ENCODE data around the gene TMEM150A.
"Not testable (repeated sequence)": the region's sequence is repeated elsewhere in the genome, so short reads cannot be mapped to it uniquely, and the experiment has no call there.

Gene TMEM150A

GRCh38 chr2:85635011-85635410 lies 32.5 kb upstream of the TMEM150A start:
- H3K4me1 ChIP-seq (ENCODE audit: control insufficient read depth, insufficient read depth, low read length): no peaks in the 10 kb centered on the region
- no peaks in the 10 kb centered on the region for H3K27me3 ChIP-seq (ENCODE audit: control insufficient read depth, insufficient read depth, low read length)
- no peaks in the 10 kb centered on the region for H3K9me3 ChIP-seq (ENCODE audit: control insufficient read depth, low read length)
- H3K9ac ChIP-seq (ENCODE audit: low read length): no peak overlapping the region
- H3K36me3 ChIP-seq (ENCODE audit: control insufficient read depth, insufficient read depth, low read length): no peaks in the 10 kb centered on the region
- no peak overlapping the region for H3K4me3 ChIP-seq (ENCODE audit: low read length)

- H3K27me3 ChIP-seq (ENCODE audit: control insufficient read depth, insufficient read depth, low read length): no peaks in the 10 kb centered on the region
Observed at GRCh38 chr2:85631316-85631715, 28.8 kb upstream of the TMEM150A start.

GRCh38 chr2:85628658-85629057 lies 26.2 kb upstream of the TMEM150A start:
- H3K4me1 ChIP-seq (ENCODE audit: control insufficient read depth, insufficient read depth, low read length): no peaks in the 10 kb centered on the region
- no peaks in the 10 kb centered on the region for H3K27me3 ChIP-seq (ENCODE audit: control insufficient read depth, insufficient read depth, low read length)
- no peak overlapping the region for H3K9ac ChIP-seq (ENCODE audit: low read length)
- peaks cover 8% of the 10 kb centered on the region for H3K36me3 ChIP-seq (ENCODE audit: control insufficient read depth, insufficient read depth, low read length)
- H3K9me3 ChIP-seq (ENCODE audit: control insufficient read depth, low read length): no peaks in the 10 kb centered on the region
- no peak overlapping the region for H3K4me3 ChIP-seq (ENCODE audit: low read length)

More at GRCh38 chr2:85631316-85631715, 28.8 kb upstream of the TMEM150A start:
- Histone ChIP-seq H3K9me3 (ENCODE audit: control insufficient read depth, low read length) (no peaks in the 10 kb centered on the region), H3K36me3 (ENCODE audit: control insufficient read depth, insufficient read depth, low read length) (no peaks in the 10 kb centered on the region), H3K4me1 (ENCODE audit: control insufficient read depth, insufficient read depth, low read length) (no peaks in the 10 kb centered on the region), H3K9ac (ENCODE audit: low read length) (no peak overlapping the region), H3K4me3 (ENCODE audit: low read length) (no peak overlapping the region)

GRCh38 chr2:85623991-85624390 lies 21.5 kb upstream of the TMEM150A start:
- no peak overlapping the region for H3K9ac ChIP-seq (ENCODE audit: low read length)
- H3K36me3 ChIP-seq (ENCODE audit: control insufficient read depth, insufficient read depth, low read length): peaks cover 11% of the 10 kb centered on the region

GRCh38 chr2:85621338-85621737 lies 18.8 kb upstream of the TMEM150A start:
- Histone ChIP-seq H3K36me3 (ENCODE audit: control insufficient read depth, insufficient read depth, low read length) (peaks cover 11% of the 10 kb centered on the region), H3K4me1 (ENCODE audit: control insufficient read depth, insufficient read depth, low read length) (peaks cover 9% of the 10 kb centered on the region), H3K4me3 (ENCODE audit: low read length) (no peak overlapping the region), H3K9me3 (ENCODE audit: control insufficient read depth, low read length) (no peaks in the 10 kb centered on the region), H3K9ac (ENCODE audit: low read length) (no peak overlapping the region), H3K27me3 (ENCODE audit: control insufficient read depth, insufficient read depth, low read length) (no peaks in the 10 kb centered on the region)

More at GRCh38 chr2:85623991-85624390, 21.5 kb upstream of the TMEM150A start:
- Histone ChIP-seq H3K9me3 (ENCODE audit: control insufficient read depth, low read length) (no peaks in the 10 kb centered on the region), H3K4me3 (ENCODE audit: low read length) (no peak overlapping the region), H3K27me3 (ENCODE audit: control insufficient read depth, insufficient read depth, low read length) (no peaks in the 10 kb centered on the region), H3K4me1 (ENCODE audit: control insufficient read depth, insufficient read depth, low read length) (no peaks in the 10 kb centered on the region)

GRCh38 chr2:85619617-85620016 lies 17.1 kb upstream of the TMEM150A start:
- no peaks in the 10 kb centered on the region for H3K27me3 ChIP-seq (ENCODE audit: control insufficient read depth, insufficient read depth, low read length)
- no peak overlapping the region for H3K4me3 ChIP-seq (ENCODE audit: low read length)
- no peak overlapping the region for H3K9ac ChIP-seq (ENCODE audit: low read length)
- H3K4me1 ChIP-seq (ENCODE audit: control insufficient read depth, insufficient read depth, low read length): peaks cover 9% of the 10 kb centered on the region
- H3K9me3 ChIP-seq (ENCODE audit: control insufficient read depth, low read length): no peaks in the 10 kb centered on the region
- peaks cover 11% of the 10 kb centered on the region for H3K36me3 ChIP-seq (ENCODE audit: control insufficient read depth, insufficient read depth, low read length)

- not testable (repeated sequence) for H3K9me3 ChIP-seq (ENCODE audit: control insufficient read depth, low read length); H3K4me3 ChIP-seq (ENCODE audit: low read length); H3K36me3 ChIP-seq (ENCODE audit: control insufficient read depth, insufficient read depth, low read length); H3K27me3 ChIP-seq (ENCODE audit: control insufficient read depth, insufficient read depth, low read length); H3K4me1 ChIP-seq (ENCODE audit: control insufficient read depth, insufficient read depth, low read length); H3K9ac ChIP-seq (ENCODE audit: low read length)
Observed at GRCh38 chr2:85617723-85618122, 15.2 kb upstream of the TMEM150A start.

GRCh38 chr2:85615413-85615728 lies 12.9 kb upstream of the TMEM150A start:
- H3K4me1 ChIP-seq (ENCODE audit: control insufficient read depth, insufficient read depth, low read length): peaks cover 10% of the 10 kb centered on the region
- no peaks in the 10 kb centered on the region for H3K27me3 ChIP-seq (ENCODE audit: control insufficient read depth, insufficient read depth, low read length)
- no peak overlapping the region for H3K4me3 ChIP-seq (ENCODE audit: low read length)
- peak overlapping the region; percentile 89 for H3K9ac ChIP-seq (ENCODE audit: low read length)
- no peaks in the 10 kb centered on the region for H3K9me3 ChIP-seq (ENCODE audit: control insufficient read depth, low read length)
- no peaks in the 10 kb centered on the region for H3K36me3 ChIP-seq (ENCODE audit: control insufficient read depth, insufficient read depth, low read length)

GRCh38 chr2:85614757-85615156 lies 12.3 kb upstream of the TMEM150A start:
- H3K27me3 ChIP-seq (ENCODE audit: control insufficient read depth, insufficient read depth, low read length); H3K4me3 ChIP-seq (ENCODE audit: low read length); H3K9me3 ChIP-seq (ENCODE audit: control insufficient read depth, low read length); H3K36me3 ChIP-seq (ENCODE audit: control insufficient read depth, insufficient read depth, low read length); H3K9ac ChIP-seq (ENCODE audit: low read length): not testable (repeated sequence)
- H3K4me1 ChIP-seq (ENCODE audit: control insufficient read depth, insufficient read depth, low read length): peaks cover 14% of the 10 kb centered on the region

- no peaks in the 10 kb centered on the region for H3K36me3 ChIP-seq (ENCODE audit: control insufficient read depth, insufficient read depth, low read length)
- no peak overlapping the region for H3K9ac ChIP-seq (ENCODE audit: low read length)
- H3K4me3 ChIP-seq (ENCODE audit: low read length): no peak overlapping the region
- peaks cover 14% of the 10 kb centered on the region for H3K4me1 ChIP-seq (ENCODE audit: control insufficient read depth, insufficient read depth, low read length)
- H3K27me3 ChIP-seq (ENCODE audit: control insufficient read depth, insufficient read depth, low read length): no peaks in the 10 kb centered on the region
- no peaks in the 10 kb centered on the region for H3K9me3 ChIP-seq (ENCODE audit: control insufficient read depth, low read length)
Observed at GRCh38 chr2:85613717-85614515, 11.4 kb upstream of the TMEM150A start.

GRCh38 chr2:85611705-85612587 lies 9.4 kb upstream of the TMEM150A start, which contains the start of gene C2orf68:
Gene C2orf68 (minus strand): TSS chr2:85612066. CDS start chr2:85611984, 82 bp downstream.
- H3K36me3 ChIP-seq (ENCODE audit: control insufficient read depth, insufficient read depth, low read length): no peaks in the 10 kb centered on the region
- H3K4me3 ChIP-seq (ENCODE audit: low read length): peak within 1 kb of the TSS; percentile 88
- peaks cover 6% of the 10 kb centered on the region for H3K4me1 ChIP-seq (ENCODE audit: control insufficient read depth, insufficient read depth, low read length)
- peak within 1 kb of the TSS; percentile 83 for H3K9ac ChIP-seq (ENCODE audit: low read length)
- H3K9me3 ChIP-seq (ENCODE audit: control insufficient read depth, low read length): no peaks in the 10 kb centered on the region
- no peaks in the 10 kb centered on the region for H3K27me3 ChIP-seq (ENCODE audit: control insufficient read depth, insufficient read depth, low read length)

GRCh38 chr2:85611217-85611704 lies 8.8 kb upstream of the TMEM150A start:
- peak overlapping the region; percentile 83 for H3K9ac ChIP-seq (ENCODE audit: low read length)
- no peaks in the 10 kb centered on the region for H3K27me3 ChIP-seq (ENCODE audit: control insufficient read depth, insufficient read depth, low read length)
- peaks cover 6% of the 10 kb centered on the region for H3K4me1 ChIP-seq (ENCODE audit: control insufficient read depth, insufficient read depth, low read length)
- peak overlapping the region; percentile 88 for H3K4me3 ChIP-seq (ENCODE audit: low read length)
- H3K9me3 ChIP-seq (ENCODE audit: control insufficient read depth, low read length): no peaks in the 10 kb centered on the region
- no peaks in the 10 kb centered on the region for H3K36me3 ChIP-seq (ENCODE audit: control insufficient read depth, insufficient read depth, low read length)
